GM10266 (cell line): ENCODE measurements around the gene GPRIN1.

ENCODE experiments used
- DNase-seq: peaks from one replicate; pipeline ENCODE4 v3.0.0; 2012; ENCODE audit errors: extremely low spot score
- TF ChIP-seq, protein P1 (sequence below): IDR thresholded peaks from 2 replicates; pipeline ENCODE4 v1.5.1; 2012; ENCODE audit warnings: mild to moderate bottlenecking, low read depth; ENCODE audit not compliant: control insufficient read depth, insufficient read depth; ENCODE audit errors: missing control alignments

Gene GPRIN1

DNA sequence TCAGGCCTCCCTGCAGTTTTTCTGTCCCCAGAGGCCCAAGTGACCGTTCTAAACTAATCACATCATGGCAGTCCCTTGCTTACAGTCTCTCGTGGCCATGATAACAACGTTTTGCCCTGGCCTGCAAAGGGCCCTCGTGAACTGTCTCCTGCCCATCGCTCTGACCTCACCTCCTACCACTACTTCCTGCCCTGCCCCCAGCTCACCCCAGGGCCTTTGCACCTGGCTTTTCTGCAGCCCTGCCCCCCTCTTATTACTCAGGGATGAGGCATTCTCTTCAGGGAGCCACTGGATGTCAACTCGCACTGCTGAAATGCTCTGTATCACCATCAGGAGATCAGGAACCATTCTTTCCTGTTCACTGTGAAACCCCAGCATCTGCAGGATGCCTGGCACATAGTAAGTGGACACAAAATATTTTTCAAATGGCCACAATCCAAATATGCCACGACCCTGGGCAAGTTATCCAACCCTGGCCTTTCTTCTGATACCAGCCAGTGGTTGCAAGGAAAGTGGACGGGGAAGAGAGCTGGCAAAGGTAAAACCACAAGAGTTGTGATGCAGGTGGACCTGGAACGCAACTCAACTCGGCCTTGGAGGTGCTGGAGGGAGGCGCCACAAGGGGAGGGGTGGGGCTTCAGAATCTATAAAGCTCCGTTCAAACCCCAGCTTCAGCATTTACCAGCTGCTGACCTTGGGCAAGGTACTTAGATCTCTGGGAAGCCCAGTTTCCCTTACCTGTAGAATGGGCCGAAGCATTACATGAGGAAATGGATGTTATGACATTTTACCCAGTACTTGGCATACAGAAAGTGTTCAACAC is 18.7 kb upstream of the GPRIN1 start:
- TF ChIP-seq, protein P1, sequence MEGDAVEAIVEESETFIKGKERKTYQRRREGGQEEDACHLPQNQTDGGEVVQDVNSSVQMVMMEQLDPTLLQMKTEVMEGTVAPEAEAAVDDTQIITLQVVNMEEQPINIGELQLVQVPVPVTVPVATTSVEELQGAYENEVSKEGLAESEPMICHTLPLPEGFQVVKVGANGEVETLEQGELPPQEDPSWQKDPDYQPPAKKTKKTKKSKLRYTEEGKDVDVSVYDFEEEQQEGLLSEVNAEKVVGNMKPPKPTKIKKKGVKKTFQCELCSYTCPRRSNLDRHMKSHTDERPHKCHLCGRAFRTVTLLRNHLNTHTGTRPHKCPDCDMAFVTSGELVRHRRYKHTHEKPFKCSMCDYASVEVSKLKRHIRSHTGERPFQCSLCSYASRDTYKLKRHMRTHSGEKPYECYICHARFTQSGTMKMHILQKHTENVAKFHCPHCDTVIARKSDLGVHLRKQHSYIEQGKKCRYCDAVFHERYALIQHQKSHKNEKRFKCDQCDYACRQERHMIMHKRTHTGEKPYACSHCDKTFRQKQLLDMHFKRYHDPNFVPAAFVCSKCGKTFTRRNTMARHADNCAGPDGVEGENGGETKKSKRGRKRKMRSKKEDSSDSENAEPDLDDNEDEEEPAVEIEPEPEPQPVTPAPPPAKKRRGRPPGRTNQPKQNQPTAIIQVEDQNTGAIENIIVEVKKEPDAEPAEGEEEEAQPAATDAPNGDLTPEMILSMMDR, result no peak
- DNase-seq, result no peak

DNA sequence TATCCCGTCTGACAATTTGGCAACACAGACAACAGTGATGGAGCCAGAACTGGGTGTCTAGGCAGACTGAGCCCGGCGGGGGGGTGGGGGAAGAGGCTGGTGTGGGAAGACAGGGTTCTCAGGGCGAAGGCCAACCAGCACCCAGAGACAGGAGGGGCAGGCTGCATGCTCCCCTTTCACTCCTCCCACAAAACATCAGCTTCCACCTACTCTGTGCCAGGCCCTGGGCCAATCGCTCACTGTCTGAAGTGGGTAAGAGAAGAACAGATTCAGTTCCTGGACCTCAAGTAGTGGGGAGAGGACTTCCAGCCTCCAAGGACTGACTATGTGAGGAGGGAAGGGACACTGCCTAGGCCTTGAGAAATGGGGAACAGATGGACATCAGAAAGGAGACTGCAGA is 17.6 kb upstream of the GPRIN1 start:
- no peak for DNase-seq
- TF ChIP-seq, protein P1, result no peak

DNA sequence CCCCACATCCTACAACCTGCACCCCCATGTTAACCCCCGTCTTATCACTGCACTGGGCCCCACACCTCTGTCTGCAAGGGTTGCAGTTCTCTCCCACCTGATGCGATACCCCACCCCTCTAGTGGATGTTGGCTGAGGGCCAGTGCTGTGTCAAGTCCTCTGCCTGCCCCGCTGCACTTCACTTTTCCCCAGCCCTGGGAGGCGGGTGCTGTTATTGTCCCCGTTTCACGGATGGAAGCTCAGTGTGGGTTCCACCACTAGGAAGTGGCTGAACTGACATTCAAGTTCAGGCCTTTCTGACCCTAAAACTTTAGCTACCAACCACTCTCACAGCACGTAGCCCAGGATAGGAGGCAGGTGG is 16.9 kb upstream of the GPRIN1 start:
- DNase-seq, result no peak
- TF ChIP-seq, protein P1, result no peak

DNA sequence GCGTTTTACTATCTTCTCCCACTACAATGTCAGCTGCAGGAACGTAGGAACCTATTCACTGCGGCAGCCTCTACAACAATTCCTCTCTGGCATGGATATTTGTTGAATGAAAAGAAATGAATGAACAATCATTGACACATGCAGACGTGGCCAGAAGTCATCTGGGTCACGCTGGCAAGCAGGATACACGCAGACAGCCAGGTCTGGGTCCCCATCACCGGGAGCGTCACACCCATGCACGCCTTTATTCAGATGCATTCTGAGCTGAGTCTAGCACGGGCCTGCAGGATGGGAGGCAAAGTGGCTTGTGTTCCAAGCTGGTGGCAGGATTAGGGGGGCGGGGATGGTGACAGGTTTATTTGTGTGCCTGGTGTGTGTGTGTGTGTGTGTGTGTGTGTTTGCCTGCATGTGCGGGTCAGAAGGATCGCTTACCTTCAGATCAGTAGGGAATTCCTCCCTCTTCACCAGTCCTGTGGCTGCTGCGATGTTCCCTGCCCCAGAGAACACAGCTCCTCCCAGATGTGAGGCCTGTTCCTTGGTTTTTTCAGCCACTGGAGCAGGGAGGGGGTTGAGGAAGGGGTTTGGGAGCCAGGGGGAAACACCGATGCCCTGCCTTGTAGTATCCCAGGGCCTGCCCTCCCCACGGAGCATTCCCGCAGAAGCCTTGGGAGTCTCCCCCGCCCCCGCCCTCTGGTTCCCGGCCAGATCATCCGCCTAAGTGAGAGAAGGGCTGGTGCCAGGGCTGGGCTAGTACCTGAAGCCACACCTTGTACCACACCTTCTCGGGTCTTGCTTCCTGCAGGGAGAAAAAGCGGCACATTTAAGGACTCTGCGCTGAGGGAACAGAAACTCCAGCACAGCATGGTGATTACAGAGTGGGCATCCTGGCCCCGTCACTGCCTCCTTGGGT is 16.3 kb upstream of the GPRIN1 start:
- TF ChIP-seq, protein P1, result no peak
- no peak for DNase-seq

DNA sequence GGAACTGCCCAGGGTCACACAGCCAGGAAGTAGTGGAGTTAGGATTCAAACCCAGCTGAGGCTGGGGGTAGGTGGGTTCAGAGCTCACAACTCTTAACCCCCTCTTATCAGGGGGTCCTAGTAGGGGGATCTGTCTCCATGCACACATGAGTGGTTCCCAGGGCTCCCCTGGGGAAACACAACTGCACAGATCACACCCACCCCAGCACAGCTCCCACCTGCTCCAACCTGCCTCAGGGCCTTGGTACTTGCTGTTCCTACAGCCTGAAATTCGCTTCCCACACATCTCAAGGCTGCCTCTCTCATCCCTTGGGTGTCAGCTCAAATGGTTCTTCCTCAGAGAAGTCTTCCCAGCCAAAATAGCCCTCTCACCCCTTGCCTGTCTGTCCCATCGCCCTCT is 15.6 kb upstream of the GPRIN1 start:
- TF ChIP-seq, protein P1, result no peak
- DNase-seq, result no peak

DNA sequence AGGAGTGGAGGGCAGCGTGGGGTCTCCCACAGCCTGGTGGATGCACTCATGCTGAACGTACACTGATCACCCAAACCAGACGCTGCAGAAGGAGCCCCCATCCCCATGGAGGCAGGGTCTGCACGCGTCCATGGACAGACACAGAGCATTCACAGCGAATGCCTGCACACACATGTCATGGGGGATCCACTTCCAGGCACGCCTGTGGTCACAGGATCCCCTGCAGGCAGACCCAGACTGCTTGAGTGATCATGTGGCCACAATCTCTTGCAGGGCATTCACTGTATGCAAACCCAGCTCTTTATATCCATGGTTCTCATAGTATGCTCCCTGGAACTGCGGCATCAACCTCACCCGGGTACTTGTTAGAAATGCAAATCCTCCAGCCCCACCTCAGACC is 15.0 kb upstream of the GPRIN1 start:
- TF ChIP-seq, protein P1, result no peak
- no peak for DNase-seq

DNA sequence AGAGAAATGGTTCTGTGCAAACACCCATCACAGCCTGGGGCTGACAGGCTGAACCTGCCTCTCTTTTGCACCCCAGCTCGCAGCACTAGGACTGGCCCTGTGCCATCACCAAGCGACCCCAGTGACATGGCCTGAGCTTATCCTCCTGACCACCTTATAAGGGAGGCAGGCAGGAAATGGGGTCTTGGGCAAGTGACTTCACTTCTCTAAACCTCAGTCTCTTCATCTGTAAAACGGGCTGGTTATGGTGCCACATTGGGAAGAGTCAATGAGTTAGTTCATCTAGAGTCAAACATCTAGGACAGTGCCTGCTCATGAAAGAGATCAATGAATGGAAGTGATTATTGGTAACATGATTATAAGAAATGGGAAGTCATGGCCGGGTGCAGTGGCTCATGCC is 14.2 kb upstream of the GPRIN1 start:
- DNase-seq, result no peak
- TF ChIP-seq, protein P1, result no peak
